Gastrocnemius medialis (tissue), 4 donors: ENCODE data around the gene USP15. TPM values are rescaled to one million over a fixed set of nuclear protein-coding genes. Genes with fewer than 3 reads are reported as not detected.

Experiments used
- ATAC-seq, 2 donors: fragments of 150-250 bp; one replicate each; pipeline ENCODE4 v1.9.1; 2016
- DNase-seq, 2 donors: peaks; one replicate each; pipeline ENCODE4 v3.0.0-alpha.2; 2019
- H3K27ac ChIP-seq, 4 donors: fragments of 200-600 bp; sonication (generic); 1 replicate in 1 of 4; 2 replicates in 3 of 4; pipeline ENCODE4 v1.5.1; 2016 to 2018; ENCODE audit warnings: mild to moderate bottlenecking in 2 of 4, moderate library complexity in 1 of 4
- H3K27me3 ChIP-seq, 3 donors: fragments of 200-600 bp; sonication (generic) in 2 of 3; 1 replicate in 1 of 3; 2 replicates in 2 of 3; pipeline versions ENCODE4 v1.5.1 to v1.6.0; 2016 to 2019; ENCODE audit warnings: mild to moderate bottlenecking in 1 of 3, moderate library complexity in 1 of 3
- H3K36me3 ChIP-seq, 2 donors: fragments of 200-600 bp; sonication (generic) in 1 of 2; one replicate each; pipeline ENCODE4 v1.5.1; 2017 to 2018
- H3K4me1 ChIP-seq, 2 donors: fragments of 200-600 bp; sonication (generic) in 1 of 2; one replicate each; pipeline ENCODE4 v1.5.1; 2016 to 2017; ENCODE audit warnings: mild to moderate bottlenecking in 2 of 2
- H3K4me3 ChIP-seq, 4 donors: fragments of 200-600 bp; sonication (generic) in 3 of 4; 1 replicate in 1 of 4; 2 replicates in 3 of 4; pipeline ENCODE4 v1.5.1; 2016 to 2019; ENCODE audit warnings: mild to moderate bottlenecking in 2 of 4
- H3K9me3 ChIP-seq, 3 donors: fragments of 200-600 bp; sonication (generic) in 2 of 3; 1 replicate in 1 of 3; 2 replicates in 2 of 3; pipeline ENCODE4 v1.5.1; 2016 to 2019
- CTCF ChIP-seq, 5 experiments: fragments of 450-650 bp in 3 of 5; fragments of 200-600 bp in 2 of 5; sonication (generic) in 2 of 5; IDR thresholded peaks in 4 of 5; conservative IDR thresholded peaks in 1 of 5; 1 replicate in 4 of 5; 2 replicates in 1 of 5; pipeline ENCODE4 v1.5.1; 2016 to 2019; ENCODE audit warnings: antibody characterized with exemption in 5 of 5, mild to moderate bottlenecking in 3 of 5, moderate library complexity in 3 of 5
- POLR2A ChIP-seq, 2 donors: fragments of 450-650 bp; IDR thresholded peaks; one replicate each; pipeline ENCODE4 v1.6.1; 2017; ENCODE audit warnings: antibody characterized with exemption in 2 of 2, mild to moderate bottlenecking in 2 of 2, moderate library complexity in 2 of 2
- in situ Hi-C, 4 donors: fragments of 200-750 bp; cut with MboI; loops; one replicate each; pipeline versions ENCODE4 v1.15.0 to v1.8.0; 2017; ENCODE audit warnings: low sequenced_read_pairs in 4 of 4
- intact Hi-C: fragments of 100-400 bp; cut with DNase I; formaldehyde crosslinking; loops from one replicate; pipeline ENCODE4 v1.15.1; 2023; ENCODE audit warnings: low total_unique reads
- total RNA-seq, 4 donors: library from RNA; depleted of rRNA; stranded (reverse); fragments of >200 nt; gene quantifications; one replicate each; pipeline versions ENCODE4 v1.1.0 to v1.2.3, GENCODE V29; 2016

Gene USP15
- total RNA-seq, 4 donors from 2014 or later: 49.0 to 93.6 (median 50.6) TPM

DNA sequence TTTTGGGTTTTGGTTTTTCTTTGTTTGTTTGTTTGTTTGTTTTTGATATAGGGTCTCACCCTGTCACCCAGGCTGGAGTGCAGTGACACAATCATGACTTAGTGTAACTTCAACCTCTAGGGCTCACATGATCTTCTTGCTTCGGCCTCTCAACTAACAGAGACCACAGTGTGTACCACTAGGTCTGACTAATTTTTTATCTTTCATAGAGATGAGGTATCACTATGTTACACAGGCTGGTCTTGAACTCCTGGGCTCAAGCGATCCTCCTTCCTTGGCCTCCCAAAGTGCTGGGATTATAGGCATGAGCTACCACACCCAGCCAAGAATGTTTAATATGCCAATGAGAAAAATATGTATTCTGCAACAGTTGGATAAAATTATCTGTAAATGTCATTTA is 29.6 kb upstream of the USP15 start:
- in situ Hi-C loops (no loop called here), intact Hi-C loops (no loop called here)
- Histone ChIP-seq H3K27ac (no peak overlapping the region), H3K27me3 (no peaks in the 10 kb centered on the region), H3K9me3 (no peaks in the 10 kb centered on the region), H3K4me3 (no peak overlapping the region), H3K36me3 (no peaks in the 10 kb centered on the region), H3K4me1 (no peaks in the 10 kb centered on the region)
- TF ChIP-seq CTCF (IDR thresholded peaks at IDR 0.05 in 4 of 5, conservative IDR thresholded peaks at IDR 0.05 in 1 of 5) (no peak), POLR2A (IDR thresholded peaks at IDR 0.05) (no peak)
- DNase-seq: no peak
- ATAC-seq: no peak

GRCh38 chr12:62232143-62232729 is 28.0 kb upstream of the USP15 start:
- DNase-seq (no peak), ATAC-seq (no peak)
- H3K27ac ChIP-seq: no peak overlapping the region
- in situ Hi-C loops: no loop called here
- H3K27me3 ChIP-seq: no peaks in the 10 kb centered on the region
- TF ChIP-seq POLR2A (IDR thresholded peaks at IDR 0.05): no peak
- H3K4me3 ChIP-seq: no peak overlapping the region
- H3K9me3 ChIP-seq: peaks cover 0 to 4% (median 0%) of the 10 kb centered on the region in 3 donors
- H3K4me1 ChIP-seq: no peaks in the 10 kb centered on the region
- H3K36me3 ChIP-seq: no peaks in the 10 kb centered on the region
- intact Hi-C loops: no loop called here

- DNase-seq: no peak
- H3K36me3 ChIP-seq: no peaks in the 10 kb centered on the region
- H3K27ac ChIP-seq: no peak overlapping the region
- no peak overlapping the region for H3K4me3 ChIP-seq
- H3K4me1 ChIP-seq: no peaks in the 10 kb centered on the region
- no peaks in the 10 kb centered on the region for H3K27me3 ChIP-seq
- TF ChIP-seq CTCF (IDR thresholded peaks at IDR 0.05 in 4 of 5, conservative IDR thresholded peaks at IDR 0.05 in 1 of 5): no peak
- no peak for TF ChIP-seq POLR2A (IDR thresholded peaks at IDR 0.05)
- ATAC-seq: no peak
- in situ Hi-C loops: no loop called here
- peaks cover 0 to 4% (median 0%) of the 10 kb centered on the region in 3 donors for H3K9me3 ChIP-seq
- intact Hi-C loops: no loop called here
These were observed 26.4 kb upstream of the USP15 start for GRCh38 chr12:62233805-62234204.

DNA sequence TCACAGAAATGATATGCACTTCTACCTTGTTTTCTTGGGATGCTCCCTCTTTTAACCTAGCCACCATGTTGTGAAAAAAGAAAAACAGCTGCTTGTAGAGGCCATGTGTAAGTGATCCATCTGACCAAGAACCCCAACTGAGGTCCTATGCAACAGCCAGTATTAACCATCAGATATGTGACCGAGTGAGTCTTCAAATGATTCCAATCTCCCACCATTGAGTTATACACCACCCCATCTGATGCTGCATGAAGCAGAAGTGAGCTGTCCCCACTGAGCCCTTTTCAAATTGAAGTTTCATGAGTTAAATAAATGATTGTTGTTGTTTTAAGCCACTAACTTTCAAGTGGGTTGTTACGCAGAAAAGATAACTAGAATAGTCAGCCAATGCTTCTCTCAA is 20.6 kb upstream of the USP15 start:
- H3K9me3 ChIP-seq: peaks cover 0 to 4% (median 0%) of the 10 kb centered on the region in 3 donors
- no peaks in the 10 kb centered on the region for H3K4me1 ChIP-seq
- DNase-seq (no peak), ATAC-seq (no peak)
- H3K36me3 ChIP-seq: no peaks in the 10 kb centered on the region
- H3K4me3 ChIP-seq: no peak overlapping the region
- H3K27ac ChIP-seq: no peak overlapping the region
- H3K27me3 ChIP-seq: no peaks in the 10 kb centered on the region
- TF ChIP-seq CTCF (IDR thresholded peaks at IDR 0.05 in 4 of 5, conservative IDR thresholded peaks at IDR 0.05 in 1 of 5) (no peak), POLR2A (IDR thresholded peaks at IDR 0.05) (no peak)
- in situ Hi-C loops (no loop called here), intact Hi-C loops (no loop called here)

DNA sequence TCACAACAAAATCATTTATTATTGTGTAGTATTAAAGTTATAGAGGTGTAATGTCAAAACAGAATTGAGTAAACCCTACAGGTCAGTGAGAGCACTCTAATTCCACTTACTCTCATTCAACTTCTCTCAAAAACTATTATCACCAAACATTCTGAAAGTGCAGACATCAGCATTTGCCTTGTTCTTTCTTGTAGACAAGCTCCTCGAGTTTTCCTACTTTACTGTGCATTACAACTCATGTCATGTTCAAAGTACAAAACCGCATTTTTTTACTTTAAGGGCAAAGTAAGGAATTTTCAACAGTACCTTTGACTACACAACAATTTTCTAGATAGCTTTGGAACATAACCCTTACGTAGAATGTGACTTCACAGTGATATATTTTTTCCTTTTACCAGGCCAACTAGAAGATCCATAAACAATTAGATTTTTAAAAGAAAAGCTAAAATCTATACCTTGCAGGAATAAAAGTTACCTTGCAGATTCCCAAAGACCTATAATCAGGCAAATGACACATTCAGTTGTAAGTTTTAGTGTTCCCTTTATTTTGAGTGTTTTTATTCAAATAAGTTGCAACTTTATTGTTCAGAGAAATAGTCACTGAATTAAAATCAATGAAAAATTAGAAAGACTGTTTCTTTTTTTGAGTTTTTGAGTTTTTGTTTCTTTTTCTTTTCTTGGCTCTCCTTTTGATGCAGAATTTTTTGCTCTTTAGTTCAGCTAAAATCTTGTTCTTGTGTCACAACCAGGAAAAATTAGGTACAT is 12.7 kb upstream of the USP15 start:
- no peak for ATAC-seq
- no peak for DNase-seq
- Histone ChIP-seq H3K4me1 (no peaks in the 10 kb centered on the region), H3K27me3 (no peaks in the 10 kb centered on the region), H3K4me3 (no peak overlapping the region), H3K36me3 (no peaks in the 10 kb centered on the region), H3K27ac (no peak overlapping the region), H3K9me3 (no peaks in the 10 kb centered on the region)
- TF ChIP-seq CTCF (IDR thresholded peaks at IDR 0.05 in 4 of 5, conservative IDR thresholded peaks at IDR 0.05 in 1 of 5): no peak
- no peak for TF ChIP-seq POLR2A (IDR thresholded peaks at IDR 0.05)
- intact Hi-C loops: no loop called here
- in situ Hi-C loops: no loop called here
